Thyroid gland (tissue), 4 donors: Measurements from ENCODE around the gene FIBCD1.
"Not testable (repeated sequence)": the region's sequence is repeated elsewhere in the genome, so short reads cannot be mapped to it uniquely, and the experiment has no call there.

ENCODE experiments used
- POLR2A ChIP-seq, 2 donors: fragments of 450-650 bp; IDR thresholded peaks; one replicate each; pipeline ENCODE4 v1.6.1; 2017; ENCODE audit warnings: antibody characterized with exemption in 2 of 2, mild to moderate bottlenecking in 2 of 2, moderate library complexity in 1 of 2
- TF ChIP-seq, protein P1 (sequence below), 6 experiments: fragments of 200-600 bp in 3 of 6; fragments of 450-650 bp in 3 of 6; sonication (generic) in 3 of 6; IDR thresholded peaks; one replicate each; pipeline ENCODE4 v1.5.1; 2016 to 2019; ENCODE audit warnings: antibody characterized with exemption in 6 of 6, mild to moderate bottlenecking in 2 of 6, inconsistent platforms in 1 of 6, moderate library complexity in 1 of 6

DNA sequence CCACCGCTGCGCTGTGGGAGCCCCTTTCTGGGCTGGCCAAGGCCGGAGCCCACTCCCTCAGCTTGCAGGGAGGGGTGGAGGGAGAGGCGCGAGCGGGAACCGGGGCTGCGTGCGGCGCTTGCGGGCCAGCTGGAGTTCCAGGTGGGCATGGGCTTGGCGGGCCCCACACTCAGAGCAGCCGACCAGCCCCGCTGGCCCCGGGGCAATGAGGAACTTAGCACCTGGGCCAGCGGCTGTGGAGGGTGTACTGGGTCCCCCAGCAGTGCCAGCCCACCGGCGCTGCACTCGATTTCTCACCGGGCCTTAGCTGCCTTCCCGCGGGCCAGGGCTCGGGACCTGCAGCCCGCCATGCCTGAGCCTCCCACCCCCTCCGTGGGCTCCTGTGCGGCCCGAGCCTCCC, 29.0 kb downstream of the FIBCD1 start:
- TF ChIP-seq, protein P1, sequence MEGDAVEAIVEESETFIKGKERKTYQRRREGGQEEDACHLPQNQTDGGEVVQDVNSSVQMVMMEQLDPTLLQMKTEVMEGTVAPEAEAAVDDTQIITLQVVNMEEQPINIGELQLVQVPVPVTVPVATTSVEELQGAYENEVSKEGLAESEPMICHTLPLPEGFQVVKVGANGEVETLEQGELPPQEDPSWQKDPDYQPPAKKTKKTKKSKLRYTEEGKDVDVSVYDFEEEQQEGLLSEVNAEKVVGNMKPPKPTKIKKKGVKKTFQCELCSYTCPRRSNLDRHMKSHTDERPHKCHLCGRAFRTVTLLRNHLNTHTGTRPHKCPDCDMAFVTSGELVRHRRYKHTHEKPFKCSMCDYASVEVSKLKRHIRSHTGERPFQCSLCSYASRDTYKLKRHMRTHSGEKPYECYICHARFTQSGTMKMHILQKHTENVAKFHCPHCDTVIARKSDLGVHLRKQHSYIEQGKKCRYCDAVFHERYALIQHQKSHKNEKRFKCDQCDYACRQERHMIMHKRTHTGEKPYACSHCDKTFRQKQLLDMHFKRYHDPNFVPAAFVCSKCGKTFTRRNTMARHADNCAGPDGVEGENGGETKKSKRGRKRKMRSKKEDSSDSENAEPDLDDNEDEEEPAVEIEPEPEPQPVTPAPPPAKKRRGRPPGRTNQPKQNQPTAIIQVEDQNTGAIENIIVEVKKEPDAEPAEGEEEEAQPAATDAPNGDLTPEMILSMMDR (IDR thresholded peaks at IDR 0.05): not testable (repeated sequence)
- TF ChIP-seq POLR2A (IDR thresholded peaks at IDR 0.05): not testable (repeated sequence)
